SK-N-SH (cell line): ENCODE measurements around the gene CDK15. TPM values are rescaled to one million over a fixed set of nuclear protein-coding genes. Genes with fewer than 3 reads are reported as not detected.
A peak's percentile ranks its signal among the peaks of the same experiment; 100 is the strongest.

ENCODE experiments used
- CTCF ChIA-PET: fragments of 300-600, 350-600 bp; formaldehyde crosslinking; extraction: SDS; loops from one replicate; lab custom pipeline; 2021; lab: Yijun Ruan, JAX
- POLR2A ChIA-PET: fragments of 350-600 bp; sonication (Branson Sonifier 250); formaldehyde crosslinking; extraction: SDS; loops from one replicate; lab custom pipeline; 2020; ENCODE audit warnings: antibody characterized with exemption, inconsistent platforms; lab: Yijun Ruan, JAX
- DNase-seq: peaks from one replicate; pipeline ENCODE4 v3.0.0; 2012
- H2AFZ ChIP-seq: fragments of 200-600 bp; sonication (generic); 2 replicates; pipeline ENCODE4 v1.8.1; 2016; ENCODE audit warnings: antibody characterized with exemption, mild to moderate bottlenecking, low read depth
- H3F3A ChIP-seq: fragments of 200-600 bp; sonication (generic); replicated peaks from 2 replicates; pipeline ENCODE3; 2016; ENCODE audit warnings: antibody characterized with exemption, mild to moderate bottlenecking; ENCODE audit not compliant: insufficient read depth
- H3K27ac ChIP-seq, 2 experiments: fragments of 200-500 bp in 1 of 2; fragments of 200-600 bp in 1 of 2; sonication (Bioruptor generic) in 1 of 2; sonication (generic), shearing (Covaris generic) in 1 of 2; 2 replicates each; pipeline versions ENCODE4 v1.5.1 to v1.6.1; 2014 to 2016; ENCODE audit warnings: low read depth in 2 of 2, inconsistent platforms in 1 of 2, low read length in 1 of 2, mild to moderate bottlenecking in 1 of 2, mixed read lengths in 1 of 2
- H3K27me3 ChIP-seq: fragments of 200-600 bp; sonication (generic), shearing (Covaris generic); 2 replicates; pipeline ENCODE4 v1.6.1; 2016; ENCODE audit warnings: mixed run types; ENCODE audit not compliant: insufficient read depth
- H3K36me3 ChIP-seq, 2 experiments: fragments of 200-500 bp in 1 of 2; fragments of 200-600 bp in 1 of 2; sonication (Bioruptor generic) in 1 of 2; sonication (generic) in 1 of 2; replicated peaks in 1 of 2; 2 replicates each; pipeline versions ENCODE3 to v1.5.1; 2014 to 2016; ENCODE audit warnings: low read length in 1 of 2, mild to moderate bottlenecking in 1 of 2; ENCODE audit not compliant: insufficient read depth in 2 of 2, control insufficient read depth in 1 of 2
- H3K4me1 ChIP-seq, 2 experiments: fragments of 200-500 bp in 1 of 2; fragments of 200-600 bp in 1 of 2; sonication (Bioruptor generic) in 1 of 2; sonication (generic), shearing (Covaris generic) in 1 of 2; 2 replicates each; pipeline versions ENCODE4 v1.5.1 to v1.6.1; 2014 to 2016; ENCODE audit warnings: low read depth in 1 of 2, low read length in 1 of 2, mixed run types in 1 of 2; ENCODE audit not compliant: insufficient read depth in 2 of 2, control insufficient read depth in 1 of 2
- H3K4me2 ChIP-seq: fragments of 200-600 bp; sonication (generic), shearing (Covaris generic); 2 replicates; pipeline ENCODE4 v1.6.1; 2017; ENCODE audit warnings: mixed run types
- H3K4me3 ChIP-seq, 2 experiments: fragments of 200-500 bp in 1 of 2; fragments of 200-600 bp in 1 of 2; sonication (Bioruptor generic) in 1 of 2; sonication (generic), shearing (Covaris generic) in 1 of 2; 2 replicates each; pipeline versions ENCODE4 v1.5.1 to v1.8.1; 2014 to 2016; ENCODE audit warnings: low read depth in 2 of 2, inconsistent platforms in 1 of 2, low read length in 1 of 2, mild to moderate bottlenecking in 1 of 2, mixed read lengths in 1 of 2, moderate library complexity in 1 of 2
- H3K79me2 ChIP-seq: fragments of 200-600 bp; sonication (generic); 2 replicates; pipeline ENCODE4 v1.8.1; 2017; ENCODE audit warnings: mild to moderate bottlenecking; ENCODE audit not compliant: insufficient read depth
- H3K9ac ChIP-seq: fragments of 200-600 bp; sonication (generic); 2 replicates; pipeline ENCODE4 v1.6.1; 2017; ENCODE audit warnings: mixed run types
- H3K9me2 ChIP-seq: fragments of 200-600 bp; sonication (generic); 2 replicates; pipeline ENCODE4 v1.6.1; 2017; ENCODE audit warnings: mixed run types
- H3K9me3 ChIP-seq: fragments of 200-600 bp; sonication (generic); 2 replicates; pipeline ENCODE4 v1.6.1; 2017; ENCODE audit warnings: mixed run types, mild to moderate bottlenecking, moderate library complexity
- H4K20me1 ChIP-seq: fragments of 200-600 bp; sonication (generic); 2 replicates; pipeline ENCODE4 v1.6.1; 2017; ENCODE audit warnings: mild to moderate bottlenecking, mixed run types; ENCODE audit not compliant: insufficient read depth
- EP300 ChIP-seq, 2 experiments: IDR thresholded peaks; 2 replicates each; pipeline versions ENCODE4 v1.4.0 to v1.6.1; 2012; ENCODE audit warnings: borderline replicate concordance in 1 of 2, low read depth in 1 of 2, low read length in 1 of 2
- EZH2phosphoT487 ChIP-seq: fragments of 200-600 bp; sonication (generic); IDR thresholded peaks from 2 replicates; pipeline ENCODE4 v1.6.1; 2017; ENCODE audit warnings: low read depth, mixed run types, mild to moderate bottlenecking, antibody characterized with exemption, moderate library complexity, borderline replicate concordance
- FOXJ3 ChIP-seq: sonication (generic); formaldehyde crosslinking; IDR thresholded peaks from 2 replicates; pipeline ENCODE4 v1.5.1; 2020; ENCODE audit warnings: mild to moderate bottlenecking, missing genetic modification reagents
- GABPA ChIP-seq: IDR thresholded peaks from 2 replicates; pipeline ENCODE4 v1.4.0; 2012; ENCODE audit warnings: low read depth, mild to moderate bottlenecking
- GATA2 ChIP-seq: sonication (generic); formaldehyde crosslinking; IDR thresholded peaks from 2 replicates; pipeline ENCODE4 v1.5.0; 2020; ENCODE audit warnings: mild to moderate bottlenecking, missing genetic modification reagents
- IRF3 ChIP-seq: fragments of 150-350 bp; IDR thresholded peaks from 2 replicates; pipeline ENCODE4 v1.6.1; 2016; ENCODE audit warnings: mild to moderate bottlenecking, low read depth, low read length
- MAX ChIP-seq: IDR thresholded peaks from 2 replicates; pipeline ENCODE4 v1.4.0; 2012; ENCODE audit warnings: low read depth
- NFIC ChIP-seq: IDR thresholded peaks from 2 replicates; pipeline ENCODE4 v1.4.0; 2012; ENCODE audit warnings: borderline replicate concordance
- PBX3 ChIP-seq: IDR thresholded peaks from 2 replicates; pipeline ENCODE4; 2012
- POLR2AphosphoS5 ChIP-seq: IDR thresholded peaks from 2 replicates; pipeline ENCODE4 v1.6.1; 2012; ENCODE audit warnings: low read depth, low read length
- RAD21 ChIP-seq: IDR thresholded peaks from 2 replicates; pipeline ENCODE4 v1.6.1; 2012; ENCODE audit warnings: mild to moderate bottlenecking, low read length
- RFX5 ChIP-seq: IDR thresholded peaks from 2 replicates; pipeline ENCODE4 v1.6.1; 2012; ENCODE audit warnings: mild to moderate bottlenecking, improper control_type of control experiment, low read length
- SMC3 ChIP-seq: IDR thresholded peaks from 2 replicates; pipeline ENCODE4 v1.6.1; 2012; ENCODE audit warnings: low read depth, low read length, improper control_type of control experiment
- TAF1 ChIP-seq: IDR thresholded peaks from 2 replicates; pipeline ENCODE4 v1.6.1; 2012; ENCODE audit warnings: low read depth, mild to moderate bottlenecking, low read length, moderate library complexity, borderline replicate concordance
- TCF12 ChIP-seq: IDR thresholded peaks from 2 replicates; pipeline ENCODE4 v1.4.0; 2012
- TEAD4 ChIP-seq: IDR thresholded peaks from 2 replicates; pipeline ENCODE4 v1.4.0; 2012; ENCODE audit warnings: mild to moderate bottlenecking, borderline replicate concordance; ENCODE audit not compliant: insufficient read depth
- WGBS: methylation state at CpG from one replicate; pipeline ENCODE4 v1.1.6; 2017; ENCODE audit warnings: low lambda C conversion rate; 5-methylcytosine and 5-hydroxymethylcytosine counted together
- polyA plus RNA-seq, 3 experiments: library from polyadenylated mRNA; depleted of rRNA; stranded (reverse); fragments of >200 nt; gene quantifications; 2 replicates each; pipeline ENCODE4 v1.2.3, GENCODE V29; 2012

The CDK15 gene
- polyA plus RNA-seq, 1 of the 3 experiments (the other 2 are of a cell fraction) = 1.8 TPM

GRCh38 chr2:201933792-201934237 lies 127.5 kb downstream of the CDK15 start:
- H3K4me1 ChIP-seq = peaks cover 26 to 35% of the 10 kb centered on the region in 2 experiments; a peak in 3 of 4 replicates
- H3K36me3 ChIP-seq = no peaks in the 10 kb centered on the region
- H3K9me3 ChIP-seq = no peaks in the 10 kb centered on the region
- CTCF ChIA-PET = interaction anchor here (0.8 kb wide), 1 partner anchor 73 kb away, joined by 3 read pairs; no protein-coding TSS in a partner anchor
- peak; percentile 50 for DNase-seq
- H3K27ac ChIP-seq = peak overlapping the region in 1 of 2 experiments; percentile 28; a peak in 1 of 4 replicates
- no peaks in the 10 kb centered on the region for H3K27me3 ChIP-seq
- H3K4me2 ChIP-seq = peak overlapping the region; percentile 37; the same call in 1 of the 2 replicates
- H2AFZ ChIP-seq = no peak overlapping the region
- TF ChIP-seq RFX5 = no peak
- TF ChIP-seq EP300 (IDR thresholded peaks at IDR 0.05; ENCODE audit: borderline replicate concordance in 1 of 2, low read depth in 1 of 2, low read length in 1 of 2) = peak in 1 of 2 experiments; percentile 41; a peak in 1 of 4 replicates
- peak; percentile 72 for TF ChIP-seq TCF12
- peak; percentile 43 for TF ChIP-seq NFIC
- TF ChIP-seq MAX = peak; percentile 29
- peak; percentile 76 for TF ChIP-seq PBX3
- H3K4me3 ChIP-seq = no peak overlapping the region
- H3K9me2 ChIP-seq = no peaks in the 10 kb centered on the region
- POLR2A ChIA-PET = no interaction called here
- H4K20me1 ChIP-seq = no peaks in the 10 kb centered on the region
- H3K9ac ChIP-seq = no peak overlapping the region
- WGBS = 65% methylated on average over 7 of the region's 7 CpGs
- H3K79me2 ChIP-seq = no peaks in the 10 kb centered on the region
- H3F3A ChIP-seq = no peaks in the 10 kb centered on the region

GRCh38 chr2:201936817-201937216 lies 130.5 kb downstream of the CDK15 start:
- Histone ChIP-seq H3K4me3 (no peak overlapping the region), H3K9ac (no peak overlapping the region), H2AFZ (no peak overlapping the region), H3K36me3 (no peaks in the 10 kb centered on the region), H3F3A (no peaks in the 10 kb centered on the region), H4K20me1 (no peaks in the 10 kb centered on the region), H3K9me2 (no peaks in the 10 kb centered on the region), H3K79me2 (no peaks in the 10 kb centered on the region), H3K4me2 (no peak overlapping the region), H3K27me3 (no peaks in the 10 kb centered on the region), H3K27ac (no peak overlapping the region), H3K4me1 (peaks cover 22 to 34% of the 10 kb centered on the region in 2 experiments; a peak in 3 of 4 replicates), H3K9me3 (no peaks in the 10 kb centered on the region)
- DNase-seq = no peak
- CTCF ChIA-PET = interaction anchor here (1.3 to 1.8 kb wide), 2 partner anchors 10 to 76 kb away, joined by 4 to 5 read pairs; no protein-coding TSS in a partner anchor
- POLR2A ChIA-PET = no interaction called here
- TF ChIP-seq TEAD4 (no peak), EZH2phosphoT487 (no peak), GATA2 (CRISPR knock-in tag) (no peak), TCF12 (no peak), GABPA (no peak), RAD21 (no peak), MAX (no peak), TAF1 (no peak), SMC3 (no peak), POLR2AphosphoS5 (no peak), FOXJ3 (CRISPR knock-in tag) (no peak), IRF3 (no peak)
- 89% methylated on average over 4 of the region's 4 CpGs for WGBS
